ENCODE results near the gene HSPA12B. TPM values are rescaled to one million over a fixed set of nuclear protein-coding genes. Genes with fewer than 3 reads are reported as not detected.
A peak's percentile ranks its signal among the peaks of the same experiment; 100 is the strongest.

The HSPA12B gene
- total and polyA plus RNA-seq, 2 experiments from 2014 or later: 2.5 to 3.4 TPM

- no peak for DNase-seq (ENCODE audit: low spot score)
- Histone ChIP-seq H4K20me1 (ENCODE audit: insufficient read depth, poor library complexity, severe bottlenecking) (peaks cover 18% of the 10 kb centered on the region), H3K27me3 (no peaks in the 10 kb centered on the region), H3K4me3 (peak overlapping the region; percentile 30), H3K4me2 (peak overlapping the region; percentile 97), H3K9me3 (ENCODE audit: low read depth) (no peaks in the 10 kb centered on the region), H3K79me2 (peaks cover 32% of the 10 kb centered on the region), H3K9me2 (replicated peaks; ENCODE audit: insufficient read depth) (no peaks in the 10 kb centered on the region), H2AFZ (no peak overlapping the region), H3K27ac (peak overlapping the region; percentile 70), H3K4me1 (ENCODE audit: insufficient read depth) (peaks cover 34% of the 10 kb centered on the region), H3K36me3 (replicated peaks; ENCODE audit: insufficient read depth, low read depth) (no peaks in the 10 kb centered on the region)
- TF ChIP-seq EZH2 (IDR thresholded peaks at IDR 0.05; ENCODE audit: borderline replicate concordance) (no peak), CTCF (IDR thresholded peaks at IDR 0.05; ENCODE audit: poor library complexity) (no peak), EZH2phosphoT487 (IDR thresholded peaks at IDR 0.05; ENCODE audit: low read depth, severe bottlenecking, unreplicated experiment) (no peak)
- 67% methylated on average over 69 of the region's 79 CpGs for WGBS (ENCODE audit: low lambda C conversion rate, missing lambda C conversion rate)
Observed at GRCh38 chr20:3785240-3786125, 53.0 kb downstream of the HSPA12B start.

- TF ChIP-seq CTCF (IDR thresholded peaks at IDR 0.05; ENCODE audit: poor library complexity) (no peak), EZH2phosphoT487 (IDR thresholded peaks at IDR 0.05; ENCODE audit: low read depth, severe bottlenecking, unreplicated experiment) (no peak), EZH2 (IDR thresholded peaks at IDR 0.05; ENCODE audit: borderline replicate concordance) (no peak)
- peaks cover 18% of the 10 kb centered on the region for H4K20me1 ChIP-seq (ENCODE audit: insufficient read depth, poor library complexity, severe bottlenecking)
- H3K36me3 ChIP-seq (replicated peaks; ENCODE audit: insufficient read depth, low read depth): no peaks in the 10 kb centered on the region
- peak; percentile 69 for DNase-seq (ENCODE audit: low spot score)
- H3K9me2 ChIP-seq (replicated peaks; ENCODE audit: insufficient read depth): no peaks in the 10 kb centered on the region
- H3K4me1 ChIP-seq (ENCODE audit: insufficient read depth): peaks cover 30% of the 10 kb centered on the region
- peaks cover 32% of the 10 kb centered on the region for H3K79me2 ChIP-seq
- no peaks in the 10 kb centered on the region for H3K9me3 ChIP-seq (ENCODE audit: low read depth)
- H3K27ac ChIP-seq: peak overlapping the region; percentile 70
- H3K4me3 ChIP-seq: peak overlapping the region; percentile 30
- peak overlapping the region; percentile 97 for H3K4me2 ChIP-seq
- H2AFZ ChIP-seq: peak overlapping the region; percentile 25
- under 1% methylated on average over 23 of the region's 35 CpGs for WGBS (ENCODE audit: low lambda C conversion rate, missing lambda C conversion rate)
- no peaks in the 10 kb centered on the region for H3K27me3 ChIP-seq
Observed at GRCh38 chr20:3786126-3786484, 53.6 kb downstream of the HSPA12B start.

GRCh38 chr20:3786665-3787323 lies 54.3 kb downstream of the HSPA12B start, which contains the start of gene CENPB:
Gene CENPB, minus strand, starts transcription at chr20:3786740. Its CDS starts 257 bp downstream, at chr20:3786483.
- H3K9me2 ChIP-seq (replicated peaks; ENCODE audit: insufficient read depth): no peaks in the 10 kb centered on the region
- peaks cover 30% of the 10 kb centered on the region for H3K4me1 ChIP-seq (ENCODE audit: insufficient read depth)

More at GRCh38 chr20:3786665-3787323, 54.3 kb downstream of the HSPA12B start, which contains the start of gene CENPB:
- Histone ChIP-seq H3K79me2 (peaks cover 32% of the 10 kb centered on the region), H3K4me2 (peak within 1 kb of the TSS; percentile 97), H4K20me1 (ENCODE audit: insufficient read depth, poor library complexity, severe bottlenecking) (peaks cover 18% of the 10 kb centered on the region), H3K9me3 (ENCODE audit: low read depth) (no peaks in the 10 kb centered on the region), H2AFZ (peak within 1 kb of the TSS; percentile 30), H3K4me3 (peak within 1 kb of the TSS; percentile 30), H3K27ac (peak within 1 kb of the TSS; percentile 70), H3K27me3 (no peaks in the 10 kb centered on the region), H3K36me3 (replicated peaks; ENCODE audit: insufficient read depth, low read depth) (no peaks in the 10 kb centered on the region)
- DNase-seq (ENCODE audit: low spot score): peak; percentile 95
- WGBS (ENCODE audit: low lambda C conversion rate, missing lambda C conversion rate): 9% methylated on average over 25 of the region's 70 CpGs
- TF ChIP-seq EZH2 (IDR thresholded peaks at IDR 0.05; ENCODE audit: borderline replicate concordance) (no peak), EZH2phosphoT487 (IDR thresholded peaks at IDR 0.05; ENCODE audit: low read depth, severe bottlenecking, unreplicated experiment) (no peak), CTCF (IDR thresholded peaks at IDR 0.05; ENCODE audit: poor library complexity) (peak; percentile 76)

Measured in hepatocyte (in vitro differentiated cells).